GM18498 (cell line): ENCODE results near the gene SYT2.
"Not testable (repeated sequence)": the region's sequence is repeated elsewhere in the genome, so short reads cannot be mapped to it uniquely, and the experiment has no call there.

ENCODE experiments used
- ATAC-seq: cut with Tn5 transposase; IDR thresholded peaks from one replicate; pipeline ENCODE4 v1.9.1; 2021; ENCODE audit warnings: mild to moderate bottlenecking, moderate library complexity; ENCODE audit not compliant: unreplicated experiment

The SYT2 gene

DNA sequence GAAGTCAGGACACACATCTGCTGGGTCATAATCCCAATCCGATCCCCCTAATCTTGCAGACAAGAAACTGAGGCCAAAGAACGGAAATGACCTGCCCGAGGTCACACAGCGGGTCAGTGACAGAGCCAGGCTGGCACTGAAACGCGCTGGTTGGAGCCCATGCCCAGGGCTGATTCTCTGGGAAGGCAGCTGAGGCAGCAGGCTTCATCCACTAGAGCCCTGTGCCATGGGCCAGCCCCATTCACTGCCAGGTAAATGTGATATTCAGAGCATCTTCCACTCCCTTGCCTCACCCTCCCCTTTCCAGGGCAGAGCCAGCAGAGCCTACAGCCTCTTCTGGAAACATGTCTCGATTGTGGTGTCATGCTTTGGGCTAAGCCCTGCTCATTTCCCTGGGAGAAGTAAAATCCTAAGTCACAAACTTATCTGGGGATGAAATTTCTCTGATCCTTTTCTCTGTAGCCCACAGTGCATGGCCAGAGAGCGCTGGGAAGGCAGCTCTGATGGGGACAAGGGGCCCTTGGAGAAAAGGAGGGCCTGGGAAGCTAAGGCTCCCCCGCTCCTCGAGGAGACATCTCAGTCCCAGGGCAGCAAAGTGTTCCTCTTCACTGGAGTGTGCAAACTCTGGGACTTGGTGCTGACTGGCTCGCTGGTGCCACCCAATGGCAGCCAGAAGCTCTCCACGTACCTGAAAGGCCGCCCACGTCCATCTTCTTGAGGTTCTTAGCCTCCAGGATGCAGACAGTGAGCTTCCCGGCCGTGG, 110.4 kb downstream of the SYT2 start:
- ATAC-seq = no peak

DNA sequence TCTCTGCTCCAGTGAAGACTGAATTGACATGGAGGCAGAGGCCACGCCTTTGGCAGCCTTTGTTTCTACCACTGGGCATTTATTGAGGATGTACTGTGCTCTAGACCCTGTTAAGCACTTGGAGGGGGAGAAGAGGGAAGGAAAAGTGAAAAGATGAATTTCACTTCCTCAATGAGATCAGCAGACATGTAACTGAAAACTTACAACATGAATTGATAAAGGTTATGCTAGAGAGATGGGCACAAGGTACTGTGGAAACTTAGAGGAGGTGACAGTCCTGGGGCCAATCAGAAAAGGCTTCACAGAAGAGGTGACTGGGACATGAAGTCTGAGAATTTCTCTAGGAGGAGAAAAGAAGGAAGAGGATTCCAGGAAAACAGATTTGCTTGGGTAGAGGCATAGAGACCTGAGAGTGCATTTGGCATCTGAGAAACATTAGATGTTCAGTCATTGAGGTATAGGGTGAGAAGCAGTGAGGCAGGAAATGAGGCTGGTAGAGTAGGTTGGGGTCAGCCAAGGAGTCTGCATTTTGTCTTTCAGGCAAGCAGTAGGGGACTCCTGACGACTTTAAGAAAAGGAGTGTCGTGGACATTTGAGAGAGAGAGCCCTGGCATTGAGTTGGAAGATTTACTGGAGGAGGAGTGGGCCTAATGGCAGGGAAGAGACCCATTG, 113.0 kb downstream of the SYT2 start:
- ATAC-seq = no peak

DNA sequence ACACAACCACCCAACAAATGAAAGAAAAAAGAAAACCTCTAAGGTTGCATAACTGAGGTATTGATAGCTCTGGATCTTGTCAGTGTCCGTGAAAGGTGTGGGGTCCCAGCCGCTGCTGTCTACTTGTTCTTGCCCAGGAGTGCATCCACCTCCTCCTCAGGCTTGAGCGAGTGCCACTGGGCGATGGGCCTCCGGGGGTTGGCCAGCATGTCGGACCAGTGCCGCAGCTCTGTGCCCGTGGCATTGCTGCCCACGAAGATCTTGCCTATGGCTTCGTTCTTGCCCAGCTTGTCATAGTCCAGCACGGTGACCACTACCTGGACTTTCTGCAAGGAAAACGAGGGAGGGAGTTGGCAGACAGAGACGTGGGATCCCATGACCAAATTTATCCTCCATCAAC, 113.6 kb downstream of the SYT2 start:
- ATAC-seq = no peak

DNA sequence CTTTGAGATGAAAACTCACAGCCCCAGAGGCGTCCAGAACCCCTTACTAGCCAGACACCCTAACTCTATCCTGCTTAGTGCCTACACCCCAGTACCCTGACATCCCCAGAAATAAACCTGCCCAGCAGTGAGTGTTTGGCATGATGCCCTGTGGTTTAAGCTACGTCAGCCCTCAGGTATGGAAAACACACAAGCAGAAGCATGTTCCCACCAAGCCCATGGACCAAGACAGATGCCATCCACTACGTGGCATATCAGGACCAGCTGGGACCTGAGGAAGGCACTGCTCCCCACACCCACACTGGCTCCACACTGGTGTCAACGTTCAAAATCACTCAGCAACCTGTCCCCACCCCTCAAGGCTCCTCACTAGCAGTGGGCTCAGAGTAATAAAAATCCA, 116.4 kb downstream of the SYT2 start:
- ATAC-seq = no peak

DNA sequence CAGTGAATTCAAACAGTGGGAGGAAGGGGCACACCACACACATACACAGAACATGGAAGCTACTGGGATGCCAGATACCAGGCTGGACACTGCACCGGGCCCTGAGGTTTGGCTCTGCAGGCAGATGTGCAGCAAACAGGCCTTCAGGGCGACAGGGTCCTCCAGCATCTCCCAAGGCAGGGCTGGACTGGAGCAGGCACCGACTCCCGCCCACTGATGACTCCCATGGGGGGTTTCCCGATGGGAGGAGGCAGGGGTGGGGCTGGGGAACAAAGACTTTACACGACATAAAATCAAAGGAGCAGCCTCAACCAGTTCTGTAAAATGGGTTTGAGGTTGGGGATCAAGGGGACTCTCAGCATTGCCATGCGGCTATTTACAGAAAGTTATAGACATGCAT, 118.1 kb downstream of the SYT2 start:
- no peak for ATAC-seq

DNA sequence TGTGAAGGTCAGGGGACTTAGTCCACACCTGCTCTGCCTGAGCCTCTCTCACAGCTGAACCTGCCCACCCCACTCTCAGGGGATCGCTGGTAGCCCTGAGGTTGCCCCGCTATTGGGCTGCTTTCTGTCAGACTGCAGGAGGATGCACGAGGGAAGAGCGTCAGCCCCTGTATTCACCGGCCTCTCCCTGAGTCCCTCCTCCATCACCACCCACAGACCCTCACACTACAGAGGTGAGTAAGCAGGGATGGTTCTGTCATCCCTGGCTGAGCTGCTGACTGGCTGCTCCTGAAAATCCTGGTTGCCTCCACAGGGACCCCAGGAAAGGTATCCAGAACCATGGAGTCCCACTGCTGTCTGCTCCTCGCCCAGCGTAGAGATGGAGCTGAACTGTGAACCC, 118.7 kb downstream of the SYT2 start:
- ATAC-seq = no peak

DNA sequence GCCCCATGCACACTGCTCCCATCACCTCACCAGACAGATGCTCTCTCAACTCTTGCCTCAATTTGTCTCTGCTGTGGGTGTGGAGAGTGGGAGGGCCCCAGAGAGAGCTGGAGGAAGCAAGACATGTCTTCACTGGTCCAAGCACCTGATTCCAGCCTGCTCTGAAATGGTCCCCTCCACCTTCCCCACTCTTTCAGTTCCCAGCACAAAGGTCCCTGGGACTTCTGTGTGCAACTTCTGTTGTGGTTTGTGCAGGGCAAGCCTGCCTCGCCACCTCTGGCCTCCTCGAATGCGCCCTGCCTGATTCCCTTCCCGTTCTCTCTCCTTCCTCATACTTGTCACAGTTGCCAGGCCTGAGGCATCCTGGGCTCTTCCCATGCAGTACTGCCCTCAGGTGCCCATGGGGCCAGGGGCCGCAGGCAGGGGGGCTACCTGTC, 119.3 kb downstream of the SYT2 start:
- no peak for ATAC-seq

DNA sequence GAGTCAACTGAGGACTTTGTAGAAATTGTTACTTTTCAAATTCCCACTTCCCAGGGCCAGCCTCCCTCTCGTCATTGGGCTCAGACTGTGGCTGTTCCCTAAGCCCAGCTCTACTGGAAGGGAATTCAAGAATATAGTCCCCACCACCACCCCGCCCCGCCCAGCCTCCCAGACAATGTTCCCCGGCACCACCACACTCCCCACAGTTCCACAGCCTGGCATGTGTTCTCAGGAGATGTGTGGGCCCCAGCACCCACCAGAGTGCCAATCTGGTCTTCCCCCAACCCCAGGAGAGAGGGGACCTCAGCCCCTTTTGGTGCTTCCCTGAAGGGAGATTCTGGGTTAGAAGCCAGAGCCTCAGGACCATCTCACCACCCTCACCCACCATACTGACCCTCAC, 120.1 kb downstream of the SYT2 start:
- ATAC-seq = no peak

DNA sequence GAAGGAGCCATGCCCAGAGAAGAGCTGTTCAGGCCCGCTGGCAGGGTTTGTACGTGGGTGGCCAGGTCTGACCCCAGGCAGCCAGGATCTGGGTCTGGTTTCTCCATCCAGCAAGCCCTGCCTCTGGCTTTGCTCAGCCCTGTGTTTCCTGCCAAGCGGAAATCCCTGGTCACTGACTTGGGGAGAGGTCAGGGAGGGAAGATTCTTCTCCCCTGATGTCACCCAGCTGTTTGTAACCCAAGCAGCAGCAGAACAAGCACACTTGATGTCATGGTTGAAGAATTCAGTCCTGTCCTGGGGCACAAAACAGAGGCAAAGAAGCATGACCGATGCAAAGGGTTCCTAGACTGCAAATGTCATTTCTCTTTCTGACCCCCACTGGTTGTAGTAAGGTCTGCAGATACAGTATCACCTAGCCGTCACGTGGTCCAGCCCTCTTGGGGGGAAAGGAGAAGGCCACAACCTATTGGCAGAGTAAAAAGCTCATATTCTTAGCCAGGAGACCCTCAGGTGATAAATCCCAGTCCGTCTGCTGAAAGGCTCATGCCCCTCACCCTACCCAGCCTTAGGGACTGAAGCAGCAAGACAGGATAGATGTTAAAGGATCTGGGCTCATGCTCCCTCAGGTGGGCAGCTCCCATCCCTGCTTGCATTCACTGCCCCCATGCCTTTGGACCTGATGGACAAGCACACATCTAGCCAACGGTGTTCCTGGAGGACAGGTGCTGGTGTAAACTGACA, 120.9 kb downstream of the SYT2 start:
- no peak for ATAC-seq

DNA sequence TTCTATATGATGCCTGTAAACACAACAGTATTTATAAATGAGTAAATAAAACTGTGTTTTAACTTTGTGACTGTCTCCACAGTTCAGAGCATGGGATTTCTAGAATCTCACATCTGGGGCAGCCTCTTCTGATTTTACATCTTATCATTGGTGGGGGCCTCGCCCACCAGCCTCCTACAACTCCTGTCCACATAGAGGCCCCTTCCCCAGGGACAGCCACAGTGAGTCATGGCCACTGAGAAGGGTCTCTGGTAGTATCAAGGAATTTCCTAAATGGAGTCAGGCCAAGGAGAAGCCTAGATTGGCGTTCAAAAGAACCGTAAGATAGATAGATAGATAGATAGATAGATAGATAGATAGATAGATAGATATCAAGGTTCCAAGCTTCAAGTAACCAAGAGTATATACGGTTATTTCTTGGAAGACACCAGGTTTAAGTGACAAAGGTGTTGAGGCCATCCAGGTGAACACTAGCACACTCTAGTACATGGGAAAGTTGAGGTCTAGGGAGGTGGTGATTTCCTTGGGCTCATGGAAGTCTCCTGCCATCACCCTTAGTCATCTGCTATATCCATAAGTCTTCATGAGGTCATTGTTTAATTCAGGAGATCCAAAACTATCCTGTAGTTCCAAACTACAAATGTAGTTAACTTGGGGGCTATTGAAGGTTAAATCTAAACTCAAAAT, 121.6 kb downstream of the SYT2 start:
- ATAC-seq = no peak

DNA sequence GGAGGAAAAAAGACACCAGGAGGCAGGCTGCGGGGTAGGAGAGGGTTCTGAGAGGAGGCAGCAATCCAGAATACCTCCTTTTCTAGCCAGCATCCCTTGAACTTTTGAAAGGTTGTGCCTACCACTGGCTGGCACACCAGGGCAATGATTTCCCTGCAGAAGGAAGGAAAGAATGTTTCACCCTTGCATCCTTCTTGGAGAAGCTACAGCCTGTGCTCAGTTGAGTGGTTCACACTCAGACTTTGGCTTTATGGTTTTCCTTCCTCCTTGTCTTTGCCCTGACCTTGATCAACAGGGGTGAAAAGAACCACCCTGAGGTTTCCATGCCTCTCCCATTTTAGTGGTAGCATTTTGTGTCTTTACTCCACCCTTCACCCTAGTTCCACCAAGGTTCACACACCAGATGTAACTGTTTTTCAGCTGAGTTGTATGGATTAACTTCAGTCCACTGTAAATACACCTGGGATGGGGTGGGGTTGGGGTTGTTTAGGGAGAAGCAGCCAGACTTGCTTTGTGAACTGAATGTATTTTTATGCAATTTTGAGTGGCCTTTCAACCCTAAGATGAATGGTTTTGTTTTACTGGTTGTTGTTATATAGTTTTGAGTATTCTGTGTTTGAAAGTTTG, 122.3 kb downstream of the SYT2 start:
- ATAC-seq = no peak

DNA sequence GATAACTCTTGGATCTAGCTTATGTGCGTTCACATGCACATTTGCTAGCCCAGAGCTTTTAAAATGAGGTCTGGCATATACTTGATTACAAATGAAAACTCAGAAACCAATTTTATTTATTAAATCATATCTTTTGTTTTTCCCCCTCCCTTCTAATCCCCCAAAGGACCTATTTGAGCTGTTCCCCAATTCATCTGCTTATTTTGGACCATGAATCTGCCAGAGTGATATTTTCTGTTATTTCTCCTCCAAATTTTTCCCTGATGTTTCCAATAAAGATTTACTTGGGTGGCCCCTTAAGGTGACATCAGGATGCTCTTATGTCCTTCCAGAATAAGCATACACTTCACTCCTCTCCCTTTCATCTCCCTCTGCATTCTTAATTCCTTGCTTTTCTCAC, 123.4 kb downstream of the SYT2 start:
- ATAC-seq = no peak

DNA sequence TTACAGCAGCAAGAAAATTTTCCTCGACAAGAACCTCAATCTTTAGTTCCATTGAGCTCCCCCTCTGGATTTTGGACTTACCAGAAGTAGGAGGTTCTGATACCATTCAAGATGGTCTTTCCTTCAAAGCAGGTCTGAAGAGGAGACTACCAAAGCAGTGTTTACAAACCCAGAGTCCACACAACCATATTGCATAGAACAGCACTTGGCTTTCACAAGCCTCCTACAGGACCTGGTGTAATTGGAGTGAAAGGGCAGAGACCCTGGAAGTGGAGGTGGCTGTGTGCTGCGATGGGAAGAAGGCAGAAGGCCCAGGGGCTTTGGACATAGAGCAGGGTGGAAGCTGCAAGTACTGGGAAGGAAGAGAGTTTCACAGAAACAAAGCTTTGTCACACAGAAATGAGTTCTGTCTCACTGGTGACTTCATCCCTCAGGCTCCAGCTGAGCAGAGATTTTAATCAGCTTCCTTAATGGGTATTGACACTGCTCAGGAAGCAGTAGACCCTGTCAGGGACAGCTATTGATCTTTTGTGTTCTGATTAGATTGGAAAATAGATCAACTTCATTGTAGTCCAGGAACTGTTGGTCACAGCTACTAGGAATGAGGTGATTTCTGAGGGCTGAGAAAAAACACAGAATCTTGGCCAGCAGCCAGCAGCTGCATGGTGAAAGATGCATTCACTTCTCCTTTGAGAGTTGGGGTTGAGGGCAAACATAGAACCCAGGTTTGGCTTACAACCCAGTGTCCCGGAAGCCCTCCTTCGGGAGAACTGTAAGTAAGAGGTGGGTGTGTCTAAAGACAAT, 124.0 kb downstream of the SYT2 start:
- no peak for ATAC-seq

DNA sequence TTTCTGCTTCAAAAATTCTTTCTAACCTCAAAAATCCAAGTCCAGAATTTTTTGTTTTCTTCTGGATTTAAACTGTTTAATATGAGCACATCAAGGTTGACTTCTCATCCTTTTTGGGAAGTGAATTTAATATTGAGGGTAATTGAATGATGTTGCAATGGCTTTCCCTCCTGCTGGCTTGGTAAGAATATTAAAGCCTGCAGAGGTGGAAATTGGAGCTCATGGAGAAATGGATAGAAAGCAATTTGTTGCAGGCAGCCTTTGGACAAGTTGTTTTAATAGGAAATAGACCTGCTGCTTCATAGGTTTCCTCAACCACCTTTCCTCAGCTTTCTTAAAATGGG, 124.7 kb downstream of the SYT2 start:
- no peak for ATAC-seq

DNA sequence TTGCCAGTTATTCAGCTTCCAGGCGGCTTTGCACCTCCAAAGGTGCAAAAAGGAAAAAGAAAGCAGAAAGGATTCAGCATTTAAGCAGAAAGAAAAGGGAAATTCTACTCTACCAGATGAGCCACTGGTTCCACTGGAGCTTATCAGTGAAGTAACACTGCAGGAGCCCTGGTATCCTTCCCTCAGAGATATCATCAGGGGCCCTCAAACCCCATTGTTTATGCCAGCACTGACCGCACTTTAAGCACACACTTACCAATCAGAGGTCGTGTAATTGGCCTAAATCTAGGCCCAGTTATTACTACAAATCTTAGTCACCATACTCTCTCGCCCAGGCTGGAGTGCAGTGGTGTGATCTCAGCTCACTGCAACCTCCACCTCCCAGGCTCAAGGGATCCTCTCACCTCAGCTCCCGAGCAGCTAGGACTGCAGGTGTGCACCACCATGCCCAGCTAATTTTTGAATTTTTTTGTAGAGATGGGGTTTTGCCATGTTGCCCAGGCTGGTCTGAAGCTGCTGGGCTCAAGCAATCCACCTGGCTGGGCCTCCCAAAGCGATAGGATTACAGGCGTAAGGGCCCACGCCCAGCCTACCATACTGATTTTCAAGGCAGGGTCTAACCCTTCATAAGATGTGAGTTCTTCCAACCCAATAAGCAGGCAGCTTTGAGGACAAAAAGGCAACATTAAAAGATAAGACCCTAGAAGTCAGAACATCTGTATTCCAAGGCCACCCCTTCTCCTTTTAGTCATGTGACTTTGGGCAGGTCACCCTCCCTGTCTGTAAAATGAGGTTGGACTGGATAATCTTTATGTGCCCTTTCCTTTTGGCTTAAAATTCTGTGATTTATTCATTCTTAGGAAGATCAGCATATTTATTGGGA, 125.3 kb downstream of the SYT2 start:
- no peak for ATAC-seq

DNA sequence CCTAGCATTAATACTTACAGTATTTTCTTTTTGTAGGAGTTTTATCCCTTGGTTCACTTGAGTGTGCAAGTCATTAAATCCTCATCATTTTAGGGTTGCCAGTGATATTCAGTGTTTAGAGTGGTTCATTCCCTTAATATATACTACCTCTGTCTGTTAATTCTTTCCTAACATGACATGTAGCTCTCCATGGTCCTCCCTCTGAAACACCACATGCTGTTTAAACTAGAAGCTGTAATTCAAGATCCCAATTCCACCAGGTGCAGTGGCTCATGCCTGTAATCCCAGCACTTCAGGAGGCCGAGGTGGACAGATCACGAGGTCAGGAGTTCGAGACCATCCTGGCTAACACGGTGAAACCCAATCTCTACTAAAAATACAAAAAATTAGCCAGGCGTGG, 127.9 kb downstream of the SYT2 start:
- not testable (repeated sequence) for ATAC-seq

DNA sequence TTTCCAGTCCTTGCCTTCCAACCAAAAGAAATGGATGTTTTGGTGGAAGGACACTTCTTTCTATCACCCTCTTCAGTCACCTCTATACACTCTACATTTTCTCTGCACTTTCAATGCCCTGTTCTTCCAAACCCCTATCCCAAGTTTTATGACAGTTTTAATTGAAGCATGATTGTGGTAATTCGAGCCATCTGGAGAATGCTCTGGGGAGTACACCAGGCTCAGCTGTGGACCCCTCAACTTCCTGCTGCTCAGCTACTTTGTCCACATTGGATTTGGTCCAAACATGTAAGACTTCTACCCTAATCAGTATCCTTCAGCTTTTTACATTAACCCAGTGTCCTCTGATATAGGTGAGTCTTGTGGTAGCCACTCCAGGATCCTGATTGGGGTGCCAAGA, 129.6 kb downstream of the SYT2 start:
- no peak for ATAC-seq

DNA sequence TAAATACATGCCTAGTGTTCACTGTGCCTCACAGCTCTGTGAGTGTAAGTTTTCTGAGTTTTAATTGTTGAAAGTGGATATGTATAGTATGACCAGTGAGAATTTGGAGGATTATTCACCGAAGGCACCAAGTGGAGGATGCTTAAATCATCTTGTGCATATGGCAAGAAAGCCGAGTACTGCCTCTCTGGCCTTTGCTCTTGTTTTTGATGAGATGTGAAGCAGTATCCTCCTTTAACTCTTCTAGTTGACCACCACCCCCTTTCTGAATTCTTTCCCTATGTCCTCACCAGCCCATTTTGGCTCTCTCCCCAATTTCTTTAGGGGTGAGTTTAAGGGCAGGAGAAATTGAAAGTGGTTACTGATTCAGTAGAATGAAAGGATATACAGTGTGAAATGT, 130.4 kb downstream of the SYT2 start:
- ATAC-seq = no peak

DNA sequence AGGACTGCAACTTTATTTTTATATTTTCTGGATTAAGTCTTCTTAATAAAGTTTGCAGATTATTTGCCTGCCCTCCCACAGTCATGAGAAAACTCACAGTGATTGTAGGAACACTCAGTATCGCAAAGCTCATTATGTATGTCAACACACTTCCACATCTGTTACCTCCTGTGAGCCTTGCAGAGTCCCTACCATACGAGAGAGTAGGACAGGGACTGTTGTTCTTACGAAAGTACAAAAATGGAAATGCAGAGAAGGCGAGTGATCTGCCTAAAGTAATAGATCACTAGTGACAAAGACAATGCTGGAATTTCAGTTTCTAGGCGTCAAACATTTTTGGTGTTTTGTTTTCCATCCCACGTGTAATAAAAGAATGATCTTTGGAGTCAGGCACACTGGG, 131.7 kb downstream of the SYT2 start:
- no peak for ATAC-seq
